GM23338 (cell line): ENCODE results near the gene EEA1. TPM values are rescaled to one million over a fixed set of nuclear protein-coding genes. Genes with fewer than 3 reads are reported as not detected.

Experiments
- ATAC-seq: fragments of 200-7000 bp; cut with Tn5 transposase; 3 replicates; pipeline ENCODE4 v1.9.1; 2020
- DNase-seq: peaks from one replicate; pipeline ENCODE4 v3.0.0-alpha.2; 2015; ENCODE audit warnings: low spot score
- H2AFZ ChIP-seq: fragments of 200-600 bp; sonication (generic); 2 replicates; pipeline ENCODE4 v1.8.0; 2016; ENCODE audit warnings: antibody characterized with exemption, mild to moderate bottlenecking, moderate library complexity
- H3F3A ChIP-seq: fragments of 200-600 bp; sonication (generic); replicated peaks from 2 replicates; pipeline ENCODE4 v1.8.0; 2017; ENCODE audit warnings: antibody characterized with exemption, mixed run types, low read depth
- H3K27ac ChIP-seq: fragments of 200-600 bp; sonication (generic); 2 replicates; pipeline ENCODE4 v1.6.1; 2016; ENCODE audit warnings: low read depth
- H3K27me3 ChIP-seq: fragments of 200-600 bp; sonication (generic); 2 replicates; pipeline ENCODE4 v1.8.0; 2016; ENCODE audit warnings: mild to moderate bottlenecking, mixed run types, moderate library complexity; ENCODE audit not compliant: insufficient read depth
- H3K36me3 ChIP-seq: fragments of 200-600 bp; sonication (generic); 2 replicates; pipeline ENCODE4 v1.8.0; 2016; ENCODE audit warnings: mild to moderate bottlenecking; ENCODE audit not compliant: insufficient read depth
- H3K4me1 ChIP-seq: fragments of 200-600 bp; sonication (generic); 2 replicates; pipeline ENCODE4 v1.8.0; 2016; ENCODE audit warnings: mild to moderate bottlenecking, moderate library complexity; ENCODE audit not compliant: insufficient read depth
- H3K4me2 ChIP-seq: fragments of 200-600 bp; sonication (generic); 2 replicates; pipeline ENCODE4 v1.7.1; 2017; ENCODE audit warnings: mixed run types
- H3K4me3 ChIP-seq: fragments of 200-600 bp; sonication (generic); 2 replicates; pipeline ENCODE4 v1.6.1; 2016; ENCODE audit warnings: mixed run types
- H3K79me2 ChIP-seq: fragments of 200-600 bp; sonication (generic); replicated peaks from 2 replicates; pipeline ENCODE4 v1.8.0; 2017; ENCODE audit warnings: mild to moderate bottlenecking; ENCODE audit not compliant: insufficient read depth
- H3K9me2 ChIP-seq: fragments of 200-600 bp; sonication (generic); 2 replicates; pipeline ENCODE4 v1.8.0; 2017; ENCODE audit not compliant: insufficient read depth
- H4K20me1 ChIP-seq: fragments of 200-600 bp; sonication (generic); replicated peaks from 2 replicates; pipeline ENCODE4 v1.8.0; 2017; ENCODE audit warnings: mild to moderate bottlenecking; ENCODE audit not compliant: insufficient read depth
- H3K27ac Mint-ChIP-seq: 2 replicates; pipeline ENCODE4 v1.8.0; 2020; ENCODE audit warnings: inconsistent platforms, mild to moderate bottlenecking, moderate library complexity, mixed read lengths
- H3K27me3 Mint-ChIP-seq: 3 replicates; pipeline ENCODE4 v1.8.0; 2022; ENCODE audit warnings: low read depth, mild to moderate bottlenecking, moderate library complexity, mixed read lengths, inconsistent platforms; ENCODE audit not compliant: insufficient read depth, poor library complexity
- H3K36me3 Mint-ChIP-seq: 3 replicates; pipeline ENCODE4 v1.8.0; 2021; ENCODE audit warnings: low read depth, mild to moderate bottlenecking, inconsistent platforms, moderate library complexity, mixed read lengths
- H3K4me1 Mint-ChIP-seq: 3 replicates; pipeline ENCODE4 v1.8.0; 2020; ENCODE audit warnings: mild to moderate bottlenecking, inconsistent platforms, mixed read lengths
- H3K4me3 Mint-ChIP-seq: 3 replicates; pipeline ENCODE4 v1.8.0; 2021; ENCODE audit warnings: moderate library complexity, mild to moderate bottlenecking, inconsistent platforms, mixed read lengths
- H3K9me3 Mint-ChIP-seq: 3 replicates; pipeline ENCODE4 v1.8.0; 2020; ENCODE audit warnings: moderate library complexity, mild to moderate bottlenecking, inconsistent platforms, mixed read lengths
- EZH2 ChIP-seq: fragments of 200-600 bp; sonication (generic); IDR thresholded peaks from one replicate; pipeline ENCODE4 v1.8.0; 2017; ENCODE audit warnings: antibody characterized with exemption, mild to moderate bottlenecking, low read depth; ENCODE audit not compliant: unreplicated experiment
- EZH2phosphoT487 ChIP-seq: fragments of 200-600 bp; sonication (generic); IDR thresholded peaks from one replicate; pipeline ENCODE4 v1.8.1; 2018; ENCODE audit warnings: antibody characterized with exemption; ENCODE audit not compliant: unreplicated experiment
- JUNB ChIP-seq: IDR thresholded peaks from one replicate; pipeline ENCODE4 v1.6.1; 2016; ENCODE audit warnings: antibody characterized with exemption; ENCODE audit not compliant: unreplicated experiment
- NANOG ChIP-seq: IDR thresholded peaks from 2 replicates; pipeline ENCODE4 v1.6.1; 2016; ENCODE audit warnings: antibody characterized with exemption, borderline replicate concordance
- POLR2AphosphoS5 ChIP-seq: IDR thresholded peaks from 2 replicates; pipeline ENCODE4 v1.6.1; 2016; ENCODE audit warnings: antibody characterized with exemption, low read depth
- STAT1 ChIP-seq: IDR thresholded peaks from one replicate; pipeline ENCODE4 v1.6.1; 2016; ENCODE audit warnings: antibody characterized with exemption; ENCODE audit not compliant: unreplicated experiment
- ZNF331 ChIP-seq: fragments of 250-450 bp; sonication (Bioruptor Pico); IDR thresholded peaks from 2 replicates; pipeline ENCODE4 v1.5.0; 2020; ENCODE audit warnings: low read depth, mild to moderate bottlenecking, moderate library complexity
- polyA plus RNA-seq: library from polyadenylated mRNA; unstranded; fragments of >200 nt; fragmentation: Nextera tagmentation; extraction: Ambion mirVana; gene quantifications from 2 replicates; pipeline ENCODE4 v1.2.1, GENCODE V29; 2016
- total RNA-seq: library from RNA; depleted of rRNA; stranded (reverse); fragments of >200 nt; shearing (Covaris generic); gene quantifications from 2 replicates; pipeline ENCODE4 v1.2.3, GENCODE V29; 2014
- TF ChIP-seq, protein P1 (sequence below): fragments of 250-450 bp; sonication (Bioruptor Pico); IDR thresholded peaks from 2 replicates; pipeline ENCODE4 v1.5.0; 2020; ENCODE audit warnings: mild to moderate bottlenecking, moderate library complexity
- TF ChIP-seq, protein P2 (sequence below): IDR thresholded peaks from 2 replicates; pipeline ENCODE4 v1.6.1; 2016; ENCODE audit warnings: antibody characterized with exemption

EEA1 gene
- total and polyA plus RNA-seq, 2 experiments from 2014 or later, result 10.0 to 41.1 TPM

DNA sequence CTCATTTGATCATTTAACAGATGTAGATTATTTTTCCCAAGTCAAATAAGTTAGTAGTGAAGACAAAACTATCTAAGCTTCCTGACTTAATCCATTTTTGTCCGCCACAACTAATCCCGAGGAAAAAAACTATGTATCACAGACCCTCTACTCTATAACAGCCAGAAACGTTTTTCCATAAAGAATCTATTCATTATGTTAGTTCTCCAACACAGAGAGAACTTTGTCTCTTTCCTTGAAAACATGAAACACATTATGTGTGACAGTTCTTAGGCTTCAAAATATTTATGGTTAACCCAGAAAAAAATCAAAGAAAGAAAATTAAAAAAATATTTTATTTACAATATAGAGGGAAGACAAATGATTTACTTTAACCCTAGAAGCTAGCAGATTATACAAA lies 126.2 kb downstream of the EEA1 start (continued):
- TF ChIP-seq, protein P1, sequence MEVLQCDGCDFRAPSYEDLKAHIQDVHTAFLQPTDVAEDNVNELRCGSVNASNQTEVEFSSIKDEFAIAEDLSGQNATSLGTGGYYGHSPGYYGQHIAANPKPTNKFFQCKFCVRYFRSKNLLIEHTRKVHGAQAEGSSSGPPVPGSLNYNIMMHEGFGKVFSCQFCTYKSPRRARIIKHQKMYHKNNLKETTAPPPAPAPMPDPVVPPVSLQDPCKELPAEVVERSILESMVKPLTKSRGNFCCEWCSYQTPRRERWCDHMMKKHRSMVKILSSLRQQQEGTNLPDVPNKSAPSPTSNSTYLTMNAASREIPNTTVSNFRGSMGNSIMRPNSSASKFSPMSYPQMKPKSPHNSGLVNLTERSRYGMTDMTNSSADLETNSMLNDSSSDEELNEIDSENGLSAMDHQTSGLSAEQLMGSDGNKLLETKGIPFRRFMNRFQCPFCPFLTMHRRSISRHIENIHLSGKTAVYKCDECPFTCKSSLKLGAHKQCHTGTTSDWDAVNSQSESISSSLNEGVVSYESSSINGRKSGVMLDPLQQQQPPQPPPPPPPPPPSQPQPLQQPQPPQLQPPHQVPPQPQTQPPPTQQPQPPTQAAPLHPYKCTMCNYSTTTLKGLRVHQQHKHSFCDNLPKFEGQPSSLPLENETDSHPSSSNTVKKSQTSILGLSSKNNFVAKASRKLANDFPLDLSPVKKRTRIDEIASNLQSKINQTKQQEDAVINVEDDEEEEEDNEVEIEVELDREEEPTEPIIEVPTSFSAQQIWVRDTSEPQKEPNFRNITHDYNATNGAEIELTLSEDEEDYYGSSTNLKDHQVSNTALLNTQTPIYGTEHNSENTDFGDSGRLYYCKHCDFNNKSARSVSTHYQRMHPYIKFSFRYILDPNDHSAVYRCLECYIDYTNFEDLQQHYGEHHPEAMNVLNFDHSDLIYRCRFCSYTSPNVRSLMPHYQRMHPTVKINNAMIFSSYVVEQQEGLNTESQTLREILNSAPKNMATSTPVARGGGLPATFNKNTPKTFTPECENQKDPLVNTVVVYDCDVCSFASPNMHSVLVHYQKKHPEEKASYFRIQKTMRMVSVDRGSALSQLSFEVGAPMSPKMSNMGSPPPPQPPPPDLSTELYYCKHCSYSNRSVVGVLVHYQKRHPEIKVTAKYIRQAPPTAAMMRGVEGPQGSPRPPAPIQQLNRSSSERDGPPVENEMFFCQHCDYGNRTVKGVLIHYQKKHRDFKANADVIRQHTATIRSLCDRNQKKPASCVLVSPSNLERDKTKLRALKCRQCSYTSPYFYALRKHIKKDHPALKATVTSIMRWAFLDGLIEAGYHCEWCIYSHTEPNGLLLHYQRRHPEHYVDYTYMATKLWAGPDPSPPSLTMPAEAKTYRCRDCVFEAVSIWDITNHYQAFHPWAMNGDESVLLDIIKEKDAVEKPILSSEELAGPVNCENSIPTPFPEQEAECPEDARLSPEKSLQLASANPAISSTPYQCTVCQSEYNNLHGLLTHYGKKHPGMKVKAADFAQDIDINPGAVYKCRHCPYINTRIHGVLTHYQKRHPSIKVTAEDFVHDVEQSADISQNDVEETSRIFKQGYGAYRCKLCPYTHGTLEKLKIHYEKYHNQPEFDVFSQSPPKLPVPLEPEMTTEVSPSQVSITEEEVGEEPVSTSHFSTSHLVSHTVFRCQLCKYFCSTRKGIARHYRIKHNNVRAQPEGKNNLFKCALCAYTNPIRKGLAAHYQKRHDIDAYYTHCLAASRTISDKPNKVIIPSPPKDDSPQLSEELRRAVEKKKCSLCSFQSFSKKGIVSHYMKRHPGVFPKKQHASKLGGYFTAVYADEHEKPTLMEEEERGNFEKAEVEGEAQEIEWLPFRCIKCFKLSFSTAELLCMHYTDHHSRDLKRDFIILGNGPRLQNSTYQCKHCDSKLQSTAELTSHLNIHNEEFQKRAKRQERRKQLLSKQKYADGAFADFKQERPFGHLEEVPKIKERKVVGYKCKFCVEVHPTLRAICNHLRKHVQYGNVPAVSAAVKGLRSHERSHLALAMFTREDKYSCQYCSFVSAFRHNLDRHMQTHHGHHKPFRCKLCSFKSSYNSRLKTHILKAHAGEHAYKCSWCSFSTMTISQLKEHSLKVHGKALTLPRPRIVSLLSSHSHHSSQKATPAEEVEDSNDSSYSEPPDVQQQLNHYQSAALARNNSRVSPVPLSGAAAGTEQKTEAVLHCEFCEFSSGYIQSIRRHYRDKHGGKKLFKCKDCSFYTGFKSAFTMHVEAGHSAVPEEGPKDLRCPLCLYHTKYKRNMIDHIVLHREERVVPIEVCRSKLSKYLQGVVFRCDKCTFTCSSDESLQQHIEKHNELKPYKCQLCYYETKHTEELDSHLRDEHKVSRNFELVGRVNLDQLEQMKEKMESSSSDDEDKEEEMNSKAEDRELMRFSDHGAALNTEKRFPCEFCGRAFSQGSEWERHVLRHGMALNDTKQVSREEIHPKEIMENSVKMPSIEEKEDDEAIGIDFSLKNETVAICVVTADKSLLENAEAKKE (CRISPR knock-in tag), result no peak
- no peak for TF ChIP-seq ZNF331
- TF ChIP-seq, protein P2, sequence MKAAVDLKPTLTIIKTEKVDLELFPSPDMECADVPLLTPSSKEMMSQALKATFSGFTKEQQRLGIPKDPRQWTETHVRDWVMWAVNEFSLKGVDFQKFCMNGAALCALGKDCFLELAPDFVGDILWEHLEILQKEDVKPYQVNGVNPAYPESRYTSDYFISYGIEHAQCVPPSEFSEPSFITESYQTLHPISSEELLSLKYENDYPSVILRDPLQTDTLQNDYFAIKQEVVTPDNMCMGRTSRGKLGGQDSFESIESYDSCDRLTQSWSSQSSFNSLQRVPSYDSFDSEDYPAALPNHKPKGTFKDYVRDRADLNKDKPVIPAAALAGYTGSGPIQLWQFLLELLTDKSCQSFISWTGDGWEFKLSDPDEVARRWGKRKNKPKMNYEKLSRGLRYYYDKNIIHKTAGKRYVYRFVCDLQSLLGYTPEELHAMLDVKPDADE, result no peak
- no peak for TF ChIP-seq POLR2AphosphoS5
- no peak for TF ChIP-seq JUNB
- no peak for TF ChIP-seq NANOG
- no peak for TF ChIP-seq STAT1
- no peak for TF ChIP-seq EZH2

DNA sequence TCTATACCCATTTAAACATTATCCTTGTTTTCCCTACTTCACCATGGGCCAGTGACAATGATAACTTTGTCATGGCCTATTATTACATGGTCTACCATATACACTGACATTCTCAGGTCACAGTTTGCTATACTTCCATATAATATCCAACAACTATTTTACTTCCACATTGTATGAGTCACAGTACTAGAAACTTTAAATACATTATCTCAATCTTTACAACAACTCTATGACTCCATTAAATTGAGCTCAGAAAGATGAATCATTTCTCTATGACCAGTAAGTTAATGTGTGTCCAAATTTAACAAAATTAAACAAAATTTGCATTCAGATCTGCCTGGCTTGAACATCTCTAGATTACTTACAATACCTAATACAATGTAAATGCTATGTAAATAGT lies 132.4 kb downstream of the EEA1 start:
- DNase-seq (no peak), ATAC-seq (no peak)
- Histone ChIP-seq H3K4me3 (no peak overlapping the region), H2AFZ (no peak overlapping the region), H3K27me3 (no peaks in the 10 kb centered on the region), H3K36me3 (peaks cover 7% of the 10 kb centered on the region; the same call in 1 of the 2 replicates), H3K4me1 (no peaks in the 10 kb centered on the region), H3F3A (no peaks in the 10 kb centered on the region), H3K4me2 (no peak overlapping the region), H4K20me1 (no peaks in the 10 kb centered on the region), H3K9me2 (no peaks in the 10 kb centered on the region), H3K27ac (no peak overlapping the region), H3K79me2 (no peaks in the 10 kb centered on the region)
- peaks cover 24% of the 10 kb centered on the region for H3K36me3 Mint-ChIP-seq
- no peak overlapping the region for H3K27ac Mint-ChIP-seq
- no peaks in the 10 kb centered on the region for H3K27me3 Mint-ChIP-seq
- H3K4me1 Mint-ChIP-seq, result no peaks in the 10 kb centered on the region
- H3K9me3 Mint-ChIP-seq, result no peaks in the 10 kb centered on the region
- H3K4me3 Mint-ChIP-seq, result no peak overlapping the region
- TF ChIP-seq EZH2phosphoT487, result no peak
- no peak for TF ChIP-seq POLR2AphosphoS5
- TF ChIP-seq ZNF331, result no peak
